ENCODE data around the gene DPP6.

Gene DPP6

GRCh38 chr7:154781369-154782303 lies 729.4 kb downstream of the DPP6 start:
- no peak for DNase-seq

GRCh38 chr7:154783281-154783909 lies 731.2 kb downstream of the DPP6 start:
- DNase-seq, result no peak

- no peak for DNase-seq
Measured at GRCh38 chr7:154785898-154786297, 733.7 kb downstream of the DPP6 start.

- DNase-seq, result no peak
Measured at GRCh38 chr7:154789404-154789803, 737.2 kb downstream of the DPP6 start.

- no peak for DNase-seq
Measured at GRCh38 chr7:154791611-154792010, 739.4 kb downstream of the DPP6 start.

GRCh38 chr7:154792436-154793055 lies 740.3 kb downstream of the DPP6 start:
- peak; percentile 16 for DNase-seq

GRCh38 chr7:154794147-154794780 lies 742.1 kb downstream of the DPP6 start:
- DNase-seq, result no peak

- DNase-seq, result no peak
Measured at GRCh38 chr7:154795014-154795413, 742.8 kb downstream of the DPP6 start.

GRCh38 chr7:154795437-154795836 lies 743.2 kb downstream of the DPP6 start:
- DNase-seq, result no peak

- no peak for DNase-seq
Measured at GRCh38 chr7:154804449-154804848, 752.3 kb downstream of the DPP6 start.

- no peak for DNase-seq
Measured at GRCh38 chr7:154812027-154812426, 759.8 kb downstream of the DPP6 start.

GRCh38 chr7:154817224-154817896 lies 765.2 kb downstream of the DPP6 start:
- DNase-seq, result no peak

GRCh38 chr7:154827007-154827406 lies 774.8 kb downstream of the DPP6 start:
- no peak for DNase-seq

- DNase-seq, result no peak
Measured at GRCh38 chr7:154832557-154833138, 780.5 kb downstream of the DPP6 start.

GRCh38 chr7:154836021-154836448 lies 783.8 kb downstream of the DPP6 start:
- DNase-seq, result no peak

GRCh38 chr7:154837087-154837486 lies 784.9 kb downstream of the DPP6 start:
- no peak for DNase-seq

- no peak for DNase-seq
Measured at GRCh38 chr7:154837622-154838021, 785.4 kb downstream of the DPP6 start.

GRCh38 chr7:154840086-154840485 lies 787.9 kb downstream of the DPP6 start:
- no peak for DNase-seq

GRCh38 chr7:154841731-154842331 lies 789.6 kb downstream of the DPP6 start:
- DNase-seq, result no peak

GRCh38 chr7:154842591-154842990 lies 790.4 kb downstream of the DPP6 start:
- DNase-seq, result no peak

- no peak for DNase-seq
Measured at GRCh38 chr7:154843670-154844237, 791.6 kb downstream of the DPP6 start.

Measured in NCI-H524 treated with DMSO at 0.1 percent for 48 hours (cell line).